Lung (tissue), 12 donors: ENCODE data around the gene RPS17. TPM values are rescaled to one million over a fixed set of nuclear protein-coding genes. Genes with fewer than 3 reads are reported as not detected.
"Not testable (repeated sequence)": the region's sequence is repeated elsewhere in the genome, so short reads cannot be mapped to it uniquely, and the experiment has no call there.

Source experiments
- ATAC-seq: fragments of 200-7000 bp; cut with Tn5 transposase; one replicate; pipeline ENCODE4 v1.9.1; 2020; ENCODE audit warnings: moderate number of reproducible peaks; ENCODE audit not compliant: insufficient read depth, low FRiP score
- DNase-seq, 3 donors: peaks; one replicate each; pipeline ENCODE4 v3.0.0-alpha.2; 2013 to 2017
- H3K27ac ChIP-seq, 2 donors: one replicate each; pipeline ENCODE4 v1.5.1; 2013; ENCODE audit warnings: mild to moderate bottlenecking in 2 of 2, moderate library complexity in 2 of 2, control low read depth in 1 of 2, inconsistent platforms in 1 of 2, low read depth in 1 of 2, low read length in 1 of 2
- H3K27me3 ChIP-seq, 3 donors: one replicate each; pipeline ENCODE4 v1.5.1; 2013; ENCODE audit warnings: low read length in 2 of 3; ENCODE audit not compliant: control insufficient read depth in 3 of 3, insufficient read depth in 3 of 3
- H3K36me3 ChIP-seq, 4 donors: one replicate each; pipeline ENCODE4 v1.5.1; 2013; ENCODE audit warnings: low read length in 4 of 4, mild to moderate bottlenecking in 1 of 4, moderate library complexity in 1 of 4; ENCODE audit not compliant: control insufficient read depth in 4 of 4, insufficient read depth in 4 of 4
- H3K4me1 ChIP-seq, 5 donors: one replicate each; pipeline ENCODE4 v1.5.1; 2013; ENCODE audit warnings: low read length in 5 of 5, mild to moderate bottlenecking in 2 of 5, moderate library complexity in 1 of 5; ENCODE audit not compliant: control insufficient read depth in 5 of 5, insufficient read depth in 5 of 5
- H3K4me3 ChIP-seq: one replicate; pipeline ENCODE4 v1.5.1; 2013; ENCODE audit warnings: mild to moderate bottlenecking, control low read depth, moderate library complexity
- H3K9ac ChIP-seq, 2 donors: one replicate each; pipeline ENCODE4 v1.5.1; 2013; ENCODE audit warnings: low read length in 2 of 2, control low read depth in 1 of 2; ENCODE audit not compliant: insufficient read depth in 1 of 2
- H3K9me3 ChIP-seq, 4 donors: one replicate each; pipeline ENCODE4 v1.5.1; 2013; ENCODE audit warnings: low read length in 3 of 4, mild to moderate bottlenecking in 1 of 4, moderate library complexity in 1 of 4; ENCODE audit not compliant: control insufficient read depth in 4 of 4, insufficient read depth in 3 of 4
- WGBS, 2 donors: extraction: QIAGEN DNeasy Blood & Tissue Kit; methylation state at CpG; one replicate each; pipeline ENCODE4 v1.1.7; 2013; 5-methylcytosine and 5-hydroxymethylcytosine counted together
- polyA plus RNA-seq, 2 donors: library from polyadenylated mRNA; stranded (reverse); fragments of 200-250 nt; gene quantifications; one replicate each; pipeline ENCODE4 v1.2.1, GENCODE V29; 2013
- total RNA-seq, 2 donors: library from RNA; depleted of rRNA in 1 of 2; stranded (reverse); fragments of >200 nt in 1 of 2; gene quantifications; one replicate each; pipeline ENCODE4 v1.2.1, GENCODE V29; 2014 to 2021
- TF ChIP-seq, protein P1 (sequence below): IDR thresholded peaks from 2 replicates; pipeline ENCODE4 v1.5.1; 2012; ENCODE audit warnings: mild to moderate bottlenecking; ENCODE audit errors: control extremely low read depth, extremely low read depth
- donor health status: control.
- donor health status: control.
- donor health status: Bipolar disorder and iron deficiency.
- donor health status: healthy.
- donor health status: DM: yes; HTN: yes; CAD: no.

The RPS17 gene
- total and polyA plus RNA-seq, 4 donors, result 1,181 to 4,573 (median 2,417) TPM

DNA sequence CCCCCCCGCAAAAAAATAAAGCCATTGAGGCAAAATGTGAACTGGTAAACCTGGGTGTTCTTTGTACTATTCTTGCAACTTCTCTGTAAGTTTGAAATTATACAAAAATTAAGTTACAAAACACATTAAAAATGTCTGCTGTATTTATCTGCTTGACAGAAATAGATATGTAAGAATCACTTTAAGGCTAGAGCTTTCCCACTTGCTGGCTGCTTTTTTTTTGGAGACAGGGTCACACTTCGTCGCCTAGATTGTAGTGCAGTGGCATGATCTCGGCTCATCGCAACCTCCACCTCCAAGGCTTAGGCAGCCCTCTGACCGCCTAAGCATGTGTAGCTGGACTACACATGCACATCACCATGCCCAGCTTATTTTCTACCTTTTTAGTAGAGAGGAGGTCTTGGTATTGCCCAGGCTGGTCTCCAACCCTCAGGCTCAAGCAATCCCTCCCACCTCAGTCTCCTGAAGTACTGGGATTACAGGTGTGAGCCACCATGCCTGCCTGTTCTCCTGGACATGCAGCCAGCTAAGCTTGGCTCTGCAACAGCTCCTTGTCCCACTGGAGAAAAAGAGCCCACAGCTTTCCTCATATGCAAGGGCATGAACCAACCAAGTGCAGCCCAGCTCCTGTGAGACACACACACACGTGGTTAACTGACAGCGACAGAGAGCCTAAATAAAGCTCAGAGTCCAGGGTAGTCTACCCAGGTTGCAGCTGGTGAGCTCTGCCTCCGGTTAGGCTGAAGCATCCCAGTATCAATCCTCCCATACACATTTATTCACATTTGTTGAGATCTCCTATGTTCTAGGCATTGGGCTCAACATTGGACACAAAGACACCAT is 4.5 kb downstream of the RPS17 start:
- DNase-seq, result no peak
- H3K9me3 ChIP-seq, result no peaks in the 10 kb centered on the region
- peaks cover 25 to 32% (median 27%) of the 10 kb centered on the region in 4 donors for H3K36me3 ChIP-seq
- peaks cover 0 to 8% (median 3%) of the 10 kb centered on the region in 5 donors for H3K4me1 ChIP-seq
- no peak overlapping the region for H3K4me3 ChIP-seq
- H3K27ac ChIP-seq, result no peak overlapping the region
- TF ChIP-seq, protein P1, sequence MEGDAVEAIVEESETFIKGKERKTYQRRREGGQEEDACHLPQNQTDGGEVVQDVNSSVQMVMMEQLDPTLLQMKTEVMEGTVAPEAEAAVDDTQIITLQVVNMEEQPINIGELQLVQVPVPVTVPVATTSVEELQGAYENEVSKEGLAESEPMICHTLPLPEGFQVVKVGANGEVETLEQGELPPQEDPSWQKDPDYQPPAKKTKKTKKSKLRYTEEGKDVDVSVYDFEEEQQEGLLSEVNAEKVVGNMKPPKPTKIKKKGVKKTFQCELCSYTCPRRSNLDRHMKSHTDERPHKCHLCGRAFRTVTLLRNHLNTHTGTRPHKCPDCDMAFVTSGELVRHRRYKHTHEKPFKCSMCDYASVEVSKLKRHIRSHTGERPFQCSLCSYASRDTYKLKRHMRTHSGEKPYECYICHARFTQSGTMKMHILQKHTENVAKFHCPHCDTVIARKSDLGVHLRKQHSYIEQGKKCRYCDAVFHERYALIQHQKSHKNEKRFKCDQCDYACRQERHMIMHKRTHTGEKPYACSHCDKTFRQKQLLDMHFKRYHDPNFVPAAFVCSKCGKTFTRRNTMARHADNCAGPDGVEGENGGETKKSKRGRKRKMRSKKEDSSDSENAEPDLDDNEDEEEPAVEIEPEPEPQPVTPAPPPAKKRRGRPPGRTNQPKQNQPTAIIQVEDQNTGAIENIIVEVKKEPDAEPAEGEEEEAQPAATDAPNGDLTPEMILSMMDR, result no peak
- ATAC-seq, result no peak
- no peak overlapping the region for H3K9ac ChIP-seq
- WGBS, 2 donors, result 85 to 90% methylated on average over 9 of the region's 9 CpGs
- no peaks in the 10 kb centered on the region for H3K27me3 ChIP-seq

DNA sequence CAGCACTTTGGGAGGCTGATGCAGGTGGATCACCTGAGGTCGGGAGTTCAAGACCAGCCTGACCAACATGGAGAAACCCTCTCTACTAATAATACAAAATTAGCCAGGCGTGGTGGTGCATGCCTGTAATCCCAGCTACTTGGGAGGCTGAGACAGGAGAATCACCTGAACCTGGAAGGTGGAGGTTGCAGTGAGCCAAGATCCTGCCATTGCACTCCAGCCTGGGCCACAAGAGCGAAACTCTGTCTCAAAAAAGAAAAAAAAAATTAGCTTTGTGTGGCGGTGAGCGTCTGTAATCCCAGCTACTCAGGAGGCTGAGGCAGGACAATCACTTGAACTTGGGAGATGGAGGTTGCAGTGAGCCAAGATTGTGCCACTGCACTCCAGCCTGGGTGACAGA is 5.1 kb downstream of the RPS17 start:
- H3K36me3 ChIP-seq, result peaks cover 25 to 32% (median 27%) of the 10 kb centered on the region in 4 donors
- not testable (repeated sequence) for H3K9ac ChIP-seq, H3K9me3 ChIP-seq, H3K4me1 ChIP-seq, ATAC-seq, H3K4me3 ChIP-seq, H3K27ac ChIP-seq, H3K27me3 ChIP-seq, DNase-seq
- WGBS, 2 donors, result 96 to 97% methylated on average over 5 of the region's 5 CpGs

DNA sequence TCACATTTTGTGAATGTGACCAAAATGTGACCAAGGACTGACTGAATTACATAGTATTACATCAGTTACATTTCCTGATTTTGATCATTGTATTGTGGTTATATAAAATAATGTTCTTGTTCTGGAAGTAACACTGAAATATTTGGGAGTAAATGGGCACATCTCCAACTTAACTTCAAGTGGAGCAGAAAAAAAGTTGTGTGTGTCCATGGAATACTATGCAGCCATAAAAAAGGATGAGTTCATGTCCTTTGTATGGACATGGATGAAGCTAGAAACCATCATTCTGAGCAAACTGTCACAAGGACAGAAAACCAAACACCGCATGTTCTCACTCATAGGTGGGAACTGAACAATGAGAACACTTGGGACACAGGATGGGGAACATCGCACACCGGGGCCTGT is 5.8 kb downstream of the RPS17 start:
- not testable (repeated sequence) for H3K4me3 ChIP-seq, H3K9ac ChIP-seq, H3K27me3 ChIP-seq, H3K4me1 ChIP-seq, ATAC-seq, H3K27ac ChIP-seq, DNase-seq, H3K9me3 ChIP-seq
- WGBS, 2 donors, result 98 to 99% methylated on average over 3 of the region's 3 CpGs
- peaks cover 22 to 32% (median 27%) of the 10 kb centered on the region in 4 donors for H3K36me3 ChIP-seq

DNA sequence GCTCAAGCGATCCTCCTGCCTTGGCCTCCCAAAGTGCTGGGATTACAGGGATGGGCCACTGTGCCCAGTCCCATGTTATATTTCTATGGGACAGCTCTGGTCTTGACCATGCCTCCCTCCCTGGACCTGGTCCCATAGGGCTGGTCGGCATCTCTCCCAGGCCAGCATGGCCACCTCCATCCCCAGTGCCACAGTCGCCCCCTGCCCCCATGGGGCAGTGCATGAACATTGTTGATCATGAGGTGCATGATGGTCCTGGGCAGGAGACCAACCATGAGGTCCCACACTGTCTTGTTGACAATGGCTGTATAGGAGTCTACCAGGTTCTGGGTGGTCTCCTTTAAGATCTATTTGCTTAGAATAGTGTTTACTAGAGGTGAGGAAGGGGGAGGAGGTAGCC is 6.5 kb downstream of the RPS17 start:
- Histone ChIP-seq H3K4me1 (peaks cover 0 to 6% (median 3%) of the 10 kb centered on the region in 5 donors), H3K27ac (no peak overlapping the region), H3K36me3 (peaks cover 22 to 32% (median 24%) of the 10 kb centered on the region in 4 donors), H3K9me3 (no peaks in the 10 kb centered on the region), H3K27me3 (no peaks in the 10 kb centered on the region), H3K9ac (no peak overlapping the region), H3K4me3 (no peak overlapping the region)
- TF ChIP-seq, protein P1, result no peak
- ATAC-seq, result no peak
- no peak for DNase-seq
- 97% methylated on average over 3 of the region's 3 CpGs for WGBS, 2 donors
